Heart left ventricle (tissue), 13 donors: ENCODE data around the gene TMEM169.
A peak's percentile ranks its signal among the peaks of the same experiment; 100 is the strongest.

Experiments used
- POLR2A ChIP-seq, 2 donors: fragments of 450-650 bp; IDR thresholded peaks; one replicate each; pipeline ENCODE4 v1.6.1; 2017; ENCODE audit warnings: antibody characterized with exemption in 2 of 2, mild to moderate bottlenecking in 2 of 2, moderate library complexity in 2 of 2
- TF ChIP-seq, protein P1 (sequence below), 12 donors: fragments of 200-600 bp; sonication (generic) in 4 of 12; IDR thresholded peaks; one replicate each; pipeline versions ENCODE4 v1.5.0 to v1.8.0; 2018 to 2022; ENCODE audit warnings: antibody characterized with exemption in 12 of 12, mild to moderate bottlenecking in 5 of 12
- donor health status: ischemic (EF 13 %, LVEDD 7.1; RV severe dilation, severe dysfunction).
- donor health status: DM: no; HTN: yes; CAD: no.
- donor health status: DM: no; HTN: no; CAD: no.
- donor health status: ischemic (EF 25% LVEDD 6.9; RV normal size, moderate dysfunction).
- donor health status: ischemic (EF 25% LVEDD 5.7; RV mildly dilated, moderate dysfunction).
- donor health status: ischemic (EF 35%, LVEDD 5.7; RV mildly dilated, moderate dysfunction).
- donor health status: nonischemic (EF 11% LVEDD 7.7; RV severe dilation, severe dysfunction).
- donor health status: DM: yes; HTN: yes; CAD: no.
- donor health status: PGD.
- donor health status: ischemic (EF 29% LVEDD 5.4; RV normal size, mild dysfunction).
- donor health status: nonischemic (EF 23%, LVEDD 6.1; RV moderate dilation, normal function).

GRCh38 chr2:216064014-216064630 lies 17.6 kb upstream of the TMEM169 start:
- TF ChIP-seq, protein P1, sequence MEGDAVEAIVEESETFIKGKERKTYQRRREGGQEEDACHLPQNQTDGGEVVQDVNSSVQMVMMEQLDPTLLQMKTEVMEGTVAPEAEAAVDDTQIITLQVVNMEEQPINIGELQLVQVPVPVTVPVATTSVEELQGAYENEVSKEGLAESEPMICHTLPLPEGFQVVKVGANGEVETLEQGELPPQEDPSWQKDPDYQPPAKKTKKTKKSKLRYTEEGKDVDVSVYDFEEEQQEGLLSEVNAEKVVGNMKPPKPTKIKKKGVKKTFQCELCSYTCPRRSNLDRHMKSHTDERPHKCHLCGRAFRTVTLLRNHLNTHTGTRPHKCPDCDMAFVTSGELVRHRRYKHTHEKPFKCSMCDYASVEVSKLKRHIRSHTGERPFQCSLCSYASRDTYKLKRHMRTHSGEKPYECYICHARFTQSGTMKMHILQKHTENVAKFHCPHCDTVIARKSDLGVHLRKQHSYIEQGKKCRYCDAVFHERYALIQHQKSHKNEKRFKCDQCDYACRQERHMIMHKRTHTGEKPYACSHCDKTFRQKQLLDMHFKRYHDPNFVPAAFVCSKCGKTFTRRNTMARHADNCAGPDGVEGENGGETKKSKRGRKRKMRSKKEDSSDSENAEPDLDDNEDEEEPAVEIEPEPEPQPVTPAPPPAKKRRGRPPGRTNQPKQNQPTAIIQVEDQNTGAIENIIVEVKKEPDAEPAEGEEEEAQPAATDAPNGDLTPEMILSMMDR (IDR thresholded peaks at IDR 0.05), result peak in 2 of 12 donors; percentile 10 to 15
- no peak for TF ChIP-seq POLR2A (IDR thresholded peaks at IDR 0.05)
